Caco-2 (cell line): ENCODE measurements around the gene DCAF11. TPM values are rescaled to one million over a fixed set of nuclear protein-coding genes. Genes with fewer than 3 reads are reported as not detected.

Source experiments
- BruUV-seq: library from RNA; stranded (reverse); fragments of 400-500 nt; replicated peaks from 2 replicates; lab custom pipeline; 2021; lab: Mats Ljungman, UMichigan
- CTCF ChIA-PET: fragments of 300-600 bp; sonication (Branson Sonifier 250); formaldehyde crosslinking; loops from one replicate; lab custom pipeline; 2022; ENCODE audit warnings: antibody characterized with exemption; lab: Charles Lee
- POLR2A ChIA-PET: fragments of 300-600 bp; sonication (Branson Sonifier 250); formaldehyde crosslinking; loops from one replicate; lab custom pipeline; 2022; ENCODE audit warnings: antibody characterized with exemption; lab: Charles Lee
- DNase-seq, 2 experiments: peaks; one replicate each; pipeline versions ENCODE4 v3.0.0 to v3.0.0-alpha.2; 2020 to 2022
- H3K27me3 ChIP-seq: replicated peaks from 2 replicates; pipeline ENCODE4 v1.6.0; 2011; ENCODE audit warnings: low read length; ENCODE audit not compliant: control insufficient read depth, insufficient read depth
- H3K36me3 ChIP-seq: 2 replicates; pipeline ENCODE4 v1.5.1; 2011; ENCODE audit warnings: low read length; ENCODE audit not compliant: control insufficient read depth, insufficient read depth
- H3K4me1 ChIP-seq: fragments of 250-450 bp; sonication (Bioruptor Pico); 2 replicates; pipeline ENCODE4 v1.5.1; 2020; ENCODE audit warnings: mild to moderate bottlenecking
- H3K4me3 ChIP-seq: 2 replicates; pipeline ENCODE4 v1.5.1; 2011; ENCODE audit warnings: low read depth, mild to moderate bottlenecking, control low read depth, low read length
- H3K9me3 ChIP-seq: fragments of 250-450 bp; sonication (Bioruptor Pico); 2 replicates; pipeline ENCODE4 v1.5.1; 2020; ENCODE audit warnings: mild to moderate bottlenecking, moderate library complexity
- H3K27ac Mint-ChIP-seq: one replicate; pipeline ENCODE4 v1.8.0; 2022; ENCODE audit warnings: mixed read lengths; ENCODE audit not compliant: unreplicated experiment
- H3K27me3 Mint-ChIP-seq: one replicate; pipeline ENCODE4 v1.8.0; 2022; ENCODE audit warnings: mixed read lengths; ENCODE audit not compliant: insufficient read depth, unreplicated experiment
- H3K36me3 Mint-ChIP-seq: one replicate; pipeline ENCODE4 v1.8.0; 2022; ENCODE audit warnings: mild to moderate bottlenecking, mixed read lengths; ENCODE audit not compliant: insufficient read depth, unreplicated experiment
- H3K4me1 Mint-ChIP-seq: one replicate; pipeline ENCODE4 v1.8.0; 2022; ENCODE audit warnings: low read depth, mixed read lengths; ENCODE audit not compliant: unreplicated experiment
- H3K4me3 Mint-ChIP-seq: one replicate; pipeline ENCODE4 v1.8.0; 2022; ENCODE audit warnings: mild to moderate bottlenecking, moderate library complexity, mixed read lengths; ENCODE audit not compliant: unreplicated experiment
- H3K9me3 Mint-ChIP-seq: one replicate; pipeline ENCODE4 v1.8.0; 2022; ENCODE audit warnings: mixed read lengths; ENCODE audit not compliant: unreplicated experiment
- intact Hi-C: fragments of 100-400 bp; cut with micrococcal nuclease; formaldehyde crosslinking; loops from one replicate; pipeline ENCODE4 v1.10.0; 2022; ENCODE audit not compliant: unreplicated experiment
- total RNA-seq: library from RNA; stranded (reverse); gene quantifications from 2 replicates; pipeline ENCODE4 v1.2.3, GENCODE V29; 2022
- TF ChIP-seq, protein P1 (sequence below), 2 experiments: fragments of 200-600 bp in 1 of 2; IDR thresholded peaks; 1 replicate in 1 of 2; 2 replicates in 1 of 2; pipeline versions ENCODE4 v1.5.1 to v1.8.0; 2011 to 2022; ENCODE audit warnings: antibody characterized with exemption in 1 of 2, control low read depth in 1 of 2, inconsistent platforms in 1 of 2, low read depth in 1 of 2, low read length in 1 of 2, mild to moderate bottlenecking in 1 of 2, moderate library complexity in 1 of 2; ENCODE audit not compliant: insufficient read depth in 1 of 2, severe bottlenecking in 1 of 2, unreplicated experiment in 1 of 2

Gene DCAF11
- total RNA-seq, 1 experiment from 2014 or later, result 65.9 TPM

DNA sequence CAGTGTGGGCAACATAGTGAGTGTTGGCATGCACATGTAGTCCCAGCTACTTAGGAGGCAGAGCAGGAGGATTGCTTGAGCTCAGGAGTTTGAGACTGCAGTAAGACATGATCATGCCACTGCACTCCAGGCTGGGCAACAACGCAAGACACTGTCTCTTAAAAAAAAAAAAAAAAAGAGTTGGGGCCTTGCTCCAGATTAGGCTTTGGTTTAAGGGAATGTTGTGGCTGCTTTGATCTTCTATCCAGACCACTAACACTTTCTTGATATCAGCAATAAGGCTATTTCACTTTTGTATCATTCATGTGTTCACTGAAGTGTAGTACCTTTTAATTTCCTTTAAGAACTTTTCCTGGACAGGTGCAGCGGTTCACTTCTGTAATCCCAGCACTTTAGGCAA lies 13.1 kb downstream of the DCAF11 start:
- Mint-ChIP-seq H3K4me1 (no peaks in the 10 kb centered on the region), H3K27me3 (no peaks in the 10 kb centered on the region), H3K9me3 (no peaks in the 10 kb centered on the region), H3K27ac (no peak overlapping the region), H3K36me3 (no peaks in the 10 kb centered on the region), H3K4me3 (no peak overlapping the region)
- no peak for DNase-seq
- no peaks in the 10 kb centered on the region; the same call in 1 of the 2 replicates for H3K36me3 ChIP-seq
- H3K4me3 ChIP-seq, result no peak overlapping the region
- no TSS peak for BruUV-seq
- TF ChIP-seq, protein P1, sequence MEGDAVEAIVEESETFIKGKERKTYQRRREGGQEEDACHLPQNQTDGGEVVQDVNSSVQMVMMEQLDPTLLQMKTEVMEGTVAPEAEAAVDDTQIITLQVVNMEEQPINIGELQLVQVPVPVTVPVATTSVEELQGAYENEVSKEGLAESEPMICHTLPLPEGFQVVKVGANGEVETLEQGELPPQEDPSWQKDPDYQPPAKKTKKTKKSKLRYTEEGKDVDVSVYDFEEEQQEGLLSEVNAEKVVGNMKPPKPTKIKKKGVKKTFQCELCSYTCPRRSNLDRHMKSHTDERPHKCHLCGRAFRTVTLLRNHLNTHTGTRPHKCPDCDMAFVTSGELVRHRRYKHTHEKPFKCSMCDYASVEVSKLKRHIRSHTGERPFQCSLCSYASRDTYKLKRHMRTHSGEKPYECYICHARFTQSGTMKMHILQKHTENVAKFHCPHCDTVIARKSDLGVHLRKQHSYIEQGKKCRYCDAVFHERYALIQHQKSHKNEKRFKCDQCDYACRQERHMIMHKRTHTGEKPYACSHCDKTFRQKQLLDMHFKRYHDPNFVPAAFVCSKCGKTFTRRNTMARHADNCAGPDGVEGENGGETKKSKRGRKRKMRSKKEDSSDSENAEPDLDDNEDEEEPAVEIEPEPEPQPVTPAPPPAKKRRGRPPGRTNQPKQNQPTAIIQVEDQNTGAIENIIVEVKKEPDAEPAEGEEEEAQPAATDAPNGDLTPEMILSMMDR (IDR thresholded peaks at IDR 0.05; ENCODE audit: insufficient read depth in 1 of 2, low read depth in 1 of 2, low read length in 1 of 2, severe bottlenecking in 1 of 2, unreplicated experiment in 1 of 2), result no peak
- ChIA-PET POLR2A (no interaction called here), CTCF (interaction anchor here (0.6 kb wide), 1 partner anchor 195 kb away, joined by 6 read pairs; no protein-coding TSS in a partner anchor)
- intact Hi-C loops, result no loop called here
- no peaks in the 10 kb centered on the region for H3K9me3 ChIP-seq
- H3K4me1 ChIP-seq, result no peaks in the 10 kb centered on the region
- no peaks in the 10 kb centered on the region for H3K27me3 ChIP-seq

DNA sequence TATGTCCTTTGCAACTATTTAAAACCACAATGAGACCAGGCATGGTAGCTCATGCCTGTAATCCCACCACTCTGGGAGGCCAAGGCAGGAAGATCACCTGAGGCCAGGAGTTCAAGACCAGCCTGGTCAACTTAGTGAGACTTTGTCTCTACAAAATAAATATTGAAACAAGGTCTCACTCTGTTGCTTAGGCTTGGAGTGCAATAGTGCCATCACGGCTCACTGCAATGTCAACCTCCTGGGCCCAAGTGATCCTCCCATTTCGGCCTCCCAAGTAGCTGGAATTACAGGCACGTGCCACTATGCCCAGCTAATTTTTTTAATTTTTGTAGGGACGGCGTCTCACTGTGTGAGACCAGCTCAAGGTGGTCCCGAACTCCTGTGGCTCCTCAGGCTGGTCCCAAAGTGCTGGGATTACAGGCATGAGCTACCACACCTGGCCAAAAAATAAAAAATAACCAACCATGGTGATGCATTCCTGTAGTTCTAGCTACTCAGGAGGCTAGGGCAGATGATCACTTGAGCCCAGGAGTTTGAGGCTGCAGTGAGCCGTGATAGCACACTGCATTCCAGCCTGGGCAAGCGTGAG lies 14.9 kb downstream of the DCAF11 start:
- no peaks in the 10 kb centered on the region for H3K27me3 ChIP-seq
- no peaks in the 10 kb centered on the region for H3K4me1 ChIP-seq
- Mint-ChIP-seq H3K27me3 (no peaks in the 10 kb centered on the region), H3K4me3 (no peak overlapping the region), H3K27ac (no peak overlapping the region), H3K9me3 (no peaks in the 10 kb centered on the region), H3K4me1 (no peaks in the 10 kb centered on the region), H3K36me3 (no peaks in the 10 kb centered on the region)
- no peaks in the 10 kb centered on the region for H3K36me3 ChIP-seq
- TF ChIP-seq, protein P1 (IDR thresholded peaks at IDR 0.05; ENCODE audit: insufficient read depth in 1 of 2, low read depth in 1 of 2, low read length in 1 of 2, severe bottlenecking in 1 of 2, unreplicated experiment in 1 of 2), result no peak
- DNase-seq, result no peak
- BruUV-seq, result no TSS peak
- ChIA-PET POLR2A (no interaction called here), CTCF (no interaction called here)
- intact Hi-C loops, result no loop called here
- H3K4me3 ChIP-seq, result no peak overlapping the region
- no peaks in the 10 kb centered on the region for H3K9me3 ChIP-seq

DNA sequence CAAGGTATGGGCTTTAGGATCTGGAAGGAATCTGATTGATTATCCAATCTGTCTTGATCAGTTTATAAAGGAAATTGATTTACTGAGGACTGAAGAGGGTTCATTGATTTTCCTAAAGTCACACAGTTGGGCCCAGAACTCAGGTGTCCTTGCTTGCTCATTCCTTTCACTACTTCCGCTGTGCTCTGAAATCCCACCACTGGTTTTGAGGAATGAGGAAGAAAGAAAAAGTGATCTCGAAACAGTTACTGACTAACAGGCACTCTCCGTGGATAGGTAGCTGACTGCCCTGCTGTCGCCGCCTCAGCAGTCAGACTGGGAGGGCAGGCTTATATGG lies 15.8 kb downstream of the DCAF11 start, which contains the start of gene FITM1:
FITM1 (plus strand) TSS at position 280 of the 337 bp plus-strand sequence. CDS start 905 bp downstream, outside the sequence.
- TF ChIP-seq, protein P1 (IDR thresholded peaks at IDR 0.05; ENCODE audit: insufficient read depth in 1 of 2, low read depth in 1 of 2, low read length in 1 of 2, severe bottlenecking in 1 of 2, unreplicated experiment in 1 of 2), result no peak
- intact Hi-C loops, result no loop called here
- Histone ChIP-seq H3K4me1 (no peaks in the 10 kb centered on the region; the same call in 1 of the 2 replicates), H3K4me3 (no peak within 1 kb of the TSS), H3K36me3 (no peaks in the 10 kb centered on the region), H3K9me3 (no peaks in the 10 kb centered on the region), H3K27me3 (no peaks in the 10 kb centered on the region)
- H3K9me3 Mint-ChIP-seq, result no peaks in the 10 kb centered on the region
- CTCF ChIA-PET, result no interaction called here
- H3K4me1 Mint-ChIP-seq, result peaks cover 5% of the 10 kb centered on the region
- DNase-seq, result no peak
- H3K27me3 Mint-ChIP-seq, result no peaks in the 10 kb centered on the region
- H3K4me3 Mint-ChIP-seq, result no peak within 1 kb of the TSS
- H3K27ac Mint-ChIP-seq, result no peak within 1 kb of the TSS
- BruUV-seq, result no TSS peak
- no peaks in the 10 kb centered on the region for H3K36me3 Mint-ChIP-seq
- POLR2A ChIA-PET, result no interaction called here
